HEK293 (cell line): ENCODE results near the gene NDUFAF5.

Experiments
- ZBTB7A ChIP-seq: fragments of 450-650 bp; formaldehyde crosslinking; IDR thresholded peaks from 2 replicates; pipeline ENCODE4 v1.5.1; 2016; ENCODE audit warnings: low read depth, missing biosample characterization, missing genetic modification characterization
- ZNF548 ChIP-seq: fragments of 450-650 bp; formaldehyde crosslinking; IDR thresholded peaks from 2 replicates; pipeline ENCODE4 v1.5.1; 2016; ENCODE audit warnings: missing biosample characterization, missing genetic modification characterization
- TF ChIP-seq, protein P1 (sequence below): fragments of 450-650 bp; formaldehyde crosslinking; IDR thresholded peaks from 2 replicates; pipeline ENCODE4 v1.5.1; 2016; ENCODE audit warnings: missing biosample characterization, missing genetic modification characterization
- TF ChIP-seq, protein P2 (sequence below): fragments of 450-650 bp; formaldehyde crosslinking; IDR thresholded peaks from 2 replicates; pipeline ENCODE4 v1.5.1; 2016; ENCODE audit warnings: missing biosample characterization, missing genetic modification characterization, borderline replicate concordance
- TF ChIP-seq, protein P3 (sequence below): fragments of 450-650 bp; formaldehyde crosslinking; IDR thresholded peaks from 2 replicates; pipeline ENCODE4 v1.5.1; 2016; ENCODE audit warnings: missing biosample characterization, missing genetic modification characterization

DNA sequence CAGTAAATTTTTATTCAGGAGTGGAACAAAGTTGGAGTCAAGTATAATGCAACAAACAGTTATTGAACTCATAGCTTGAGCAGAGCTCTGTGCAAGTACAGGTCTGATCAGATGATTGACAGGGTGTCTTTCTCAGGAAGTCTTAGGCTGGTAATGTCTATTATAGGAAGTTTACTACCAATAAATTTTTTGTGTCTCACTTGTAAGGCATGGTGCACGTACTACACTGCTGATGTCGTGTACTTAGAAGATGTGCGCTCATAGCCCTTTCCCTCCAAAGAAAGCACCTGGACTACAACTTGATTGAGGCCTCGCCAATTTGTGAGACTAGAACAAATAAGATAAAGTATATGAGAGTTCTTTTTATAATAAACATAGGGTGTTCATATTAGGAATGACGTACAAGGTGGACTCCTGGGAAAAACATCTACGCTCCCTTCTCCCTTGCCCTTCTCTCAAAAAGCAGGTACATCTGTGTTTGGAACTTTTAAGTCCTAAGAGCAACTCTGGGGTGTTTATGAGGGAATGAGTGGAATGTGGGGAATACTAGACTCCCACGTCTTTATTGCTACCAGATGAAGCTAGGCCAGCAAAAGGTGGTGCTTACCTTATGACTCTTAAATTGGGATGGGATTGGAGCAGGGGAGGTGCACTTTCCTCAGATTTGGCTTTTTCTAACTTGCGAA is 1.5 kb downstream of the NDUFAF5 start:
- TF ChIP-seq, protein P1, sequence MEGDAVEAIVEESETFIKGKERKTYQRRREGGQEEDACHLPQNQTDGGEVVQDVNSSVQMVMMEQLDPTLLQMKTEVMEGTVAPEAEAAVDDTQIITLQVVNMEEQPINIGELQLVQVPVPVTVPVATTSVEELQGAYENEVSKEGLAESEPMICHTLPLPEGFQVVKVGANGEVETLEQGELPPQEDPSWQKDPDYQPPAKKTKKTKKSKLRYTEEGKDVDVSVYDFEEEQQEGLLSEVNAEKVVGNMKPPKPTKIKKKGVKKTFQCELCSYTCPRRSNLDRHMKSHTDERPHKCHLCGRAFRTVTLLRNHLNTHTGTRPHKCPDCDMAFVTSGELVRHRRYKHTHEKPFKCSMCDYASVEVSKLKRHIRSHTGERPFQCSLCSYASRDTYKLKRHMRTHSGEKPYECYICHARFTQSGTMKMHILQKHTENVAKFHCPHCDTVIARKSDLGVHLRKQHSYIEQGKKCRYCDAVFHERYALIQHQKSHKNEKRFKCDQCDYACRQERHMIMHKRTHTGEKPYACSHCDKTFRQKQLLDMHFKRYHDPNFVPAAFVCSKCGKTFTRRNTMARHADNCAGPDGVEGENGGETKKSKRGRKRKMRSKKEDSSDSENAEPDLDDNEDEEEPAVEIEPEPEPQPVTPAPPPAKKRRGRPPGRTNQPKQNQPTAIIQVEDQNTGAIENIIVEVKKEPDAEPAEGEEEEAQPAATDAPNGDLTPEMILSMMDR, result no peak
- TF ChIP-seq ZBTB7A (tag by site-specific recombination) (no peak), ZNF548 (tag by site-specific recombination) (no peak)
- TF ChIP-seq, protein P2, sequence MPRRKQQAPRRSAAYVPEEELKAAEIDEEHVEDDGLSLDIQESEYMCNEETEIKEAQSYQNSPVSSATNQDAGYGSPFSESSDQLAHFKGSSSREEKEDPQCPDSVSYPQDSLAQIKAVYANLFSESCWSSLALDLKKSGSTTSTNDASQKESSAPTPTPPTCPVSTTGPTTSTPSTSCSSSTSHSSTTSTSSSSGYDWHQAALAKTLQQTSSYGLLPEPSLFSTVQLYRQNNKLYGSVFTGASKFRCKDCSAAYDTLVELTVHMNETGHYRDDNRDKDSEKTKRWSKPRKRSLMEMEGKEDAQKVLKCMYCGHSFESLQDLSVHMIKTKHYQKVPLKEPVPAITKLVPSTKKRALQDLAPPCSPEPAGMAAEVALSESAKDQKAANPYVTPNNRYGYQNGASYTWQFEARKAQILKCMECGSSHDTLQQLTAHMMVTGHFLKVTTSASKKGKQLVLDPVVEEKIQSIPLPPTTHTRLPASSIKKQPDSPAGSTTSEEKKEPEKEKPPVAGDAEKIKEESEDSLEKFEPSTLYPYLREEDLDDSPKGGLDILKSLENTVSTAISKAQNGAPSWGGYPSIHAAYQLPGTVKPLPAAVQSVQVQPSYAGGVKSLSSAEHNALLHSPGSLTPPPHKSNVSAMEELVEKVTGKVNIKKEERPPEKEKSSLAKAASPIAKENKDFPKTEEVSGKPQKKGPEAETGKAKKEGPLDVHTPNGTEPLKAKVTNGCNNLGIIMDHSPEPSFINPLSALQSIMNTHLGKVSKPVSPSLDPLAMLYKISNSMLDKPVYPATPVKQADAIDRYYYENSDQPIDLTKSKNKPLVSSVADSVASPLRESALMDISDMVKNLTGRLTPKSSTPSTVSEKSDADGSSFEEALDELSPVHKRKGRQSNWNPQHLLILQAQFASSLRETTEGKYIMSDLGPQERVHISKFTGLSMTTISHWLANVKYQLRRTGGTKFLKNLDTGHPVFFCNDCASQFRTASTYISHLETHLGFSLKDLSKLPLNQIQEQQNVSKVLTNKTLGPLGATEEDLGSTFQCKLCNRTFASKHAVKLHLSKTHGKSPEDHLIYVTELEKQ, result no peak
- TF ChIP-seq, protein P3, sequence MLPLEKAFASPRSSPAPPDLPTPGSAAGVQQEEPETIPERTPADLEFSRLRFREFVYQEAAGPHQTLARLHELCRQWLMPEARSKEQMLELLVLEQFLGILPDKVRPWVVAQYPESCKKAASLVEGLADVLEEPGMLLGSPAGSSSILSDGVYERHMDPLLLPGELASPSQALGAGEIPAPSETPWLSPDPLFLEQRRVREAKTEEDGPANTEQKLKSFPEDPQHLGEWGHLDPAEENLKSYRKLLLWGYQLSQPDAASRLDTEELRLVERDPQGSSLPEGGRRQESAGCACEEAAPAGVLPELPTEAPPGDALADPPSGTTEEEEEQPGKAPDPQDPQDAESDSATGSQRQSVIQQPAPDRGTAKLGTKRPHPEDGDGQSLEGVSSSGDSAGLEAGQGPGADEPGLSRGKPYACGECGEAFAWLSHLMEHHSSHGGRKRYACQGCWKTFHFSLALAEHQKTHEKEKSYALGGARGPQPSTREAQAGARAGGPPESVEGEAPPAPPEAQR, result no peak
